HG03280 (cell line): ENCODE results near the gene PBRM1.

Source experiments
- ATAC-seq: cut with Tn5 transposase; IDR thresholded peaks from one replicate; pipeline ENCODE4 v1.9.1; 2021; ENCODE audit warnings: mild to moderate bottlenecking, moderate library complexity; ENCODE audit not compliant: unreplicated experiment

The PBRM1 gene

GRCh38 chr3:52515192-52515591 is 170.5 kb downstream of the PBRM1 start:
- ATAC-seq = no peak

- no peak for ATAC-seq
Observed at GRCh38 chr3:52514576-52514975, 171.1 kb downstream of the PBRM1 start.

- ATAC-seq = no peak
Observed at GRCh38 chr3:52513281-52513680, 172.4 kb downstream of the PBRM1 start.

GRCh38 chr3:52512727-52513126 is 173.0 kb downstream of the PBRM1 start:
- no peak for ATAC-seq

- no peak for ATAC-seq
Observed at GRCh38 chr3:52512105-52512504, 173.6 kb downstream of the PBRM1 start.

GRCh38 chr3:52511509-52511908 is 174.2 kb downstream of the PBRM1 start:
- ATAC-seq = no peak

GRCh38 chr3:52509753-52510328 is 175.9 kb downstream of the PBRM1 start:
- no peak for ATAC-seq

GRCh38 chr3:52507359-52507758 is 178.4 kb downstream of the PBRM1 start:
- ATAC-seq = no peak

GRCh38 chr3:52506266-52506966 is 179.3 kb downstream of the PBRM1 start:
- no peak for ATAC-seq

GRCh38 chr3:52504977-52505376 is 180.7 kb downstream of the PBRM1 start:
- no peak for ATAC-seq

- ATAC-seq = no peak
Observed at GRCh38 chr3:52503788-52504424, 181.8 kb downstream of the PBRM1 start.

- ATAC-seq = no peak
Observed at GRCh38 chr3:52502808-52503350, 182.8 kb downstream of the PBRM1 start.

GRCh38 chr3:52502001-52502400 is 183.7 kb downstream of the PBRM1 start:
- no peak for ATAC-seq

GRCh38 chr3:52501046-52501445 is 184.7 kb downstream of the PBRM1 start:
- no peak for ATAC-seq

GRCh38 chr3:52498137-52499054 is 187.3 kb downstream of the PBRM1 start:
- ATAC-seq = no peak

GRCh38 chr3:52495777-52496602 is 189.7 kb downstream of the PBRM1 start:
- no peak for ATAC-seq
